ENCODE measurements around the gene LEMD3.

LEMD3 gene

DNA sequence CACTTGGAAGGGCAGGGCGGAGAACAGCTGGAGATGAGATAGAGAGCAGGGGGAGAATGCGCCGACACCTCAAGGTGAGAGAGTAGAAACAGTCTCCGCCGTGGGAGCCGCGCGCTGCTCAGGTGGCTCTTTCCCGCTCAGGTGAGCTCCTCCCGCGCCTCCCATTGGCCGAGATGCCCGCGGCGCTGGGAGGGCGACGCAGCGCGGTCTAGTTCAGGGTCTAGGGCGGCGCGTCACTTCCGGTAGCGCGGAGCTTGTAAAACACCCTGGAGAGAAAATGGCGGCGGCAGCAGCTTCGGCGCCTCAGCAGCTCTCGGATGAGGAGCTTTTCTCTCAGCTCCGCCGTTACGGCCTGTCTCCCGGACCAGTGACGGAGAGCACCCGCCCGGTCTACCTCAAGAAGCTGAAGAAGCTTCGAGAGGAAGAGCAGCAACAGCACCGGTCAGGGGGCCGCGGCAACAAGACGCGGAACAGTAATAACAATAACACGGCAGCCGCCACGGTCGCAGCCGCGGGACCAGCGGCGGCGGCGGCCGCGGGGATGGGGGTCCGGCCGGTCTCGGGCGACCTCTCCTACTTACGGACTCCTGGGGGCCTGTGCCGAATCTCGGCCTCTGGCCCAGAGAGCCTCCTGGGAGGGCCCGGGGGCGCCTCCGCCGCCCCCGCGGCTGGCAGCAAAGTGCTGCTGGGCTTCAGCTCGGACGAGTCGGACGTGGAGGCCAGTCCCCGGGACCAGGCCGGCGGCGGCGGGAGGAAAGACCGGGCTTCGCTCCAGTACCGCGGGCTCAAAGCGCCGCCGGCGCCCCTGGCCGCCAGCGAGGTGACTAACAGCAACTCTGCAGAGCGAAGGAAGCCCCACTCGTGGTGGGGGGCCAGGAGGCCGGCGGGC, at the start of gene LEMD3:
TSS of gene LEMD3 (plus strand) at position 264 of the 889 bp plus-strand sequence. CDS start at position 278, 14 bp downstream.
- DNase-seq: peak; percentile 79 to 91 (median 86)

DNA sequence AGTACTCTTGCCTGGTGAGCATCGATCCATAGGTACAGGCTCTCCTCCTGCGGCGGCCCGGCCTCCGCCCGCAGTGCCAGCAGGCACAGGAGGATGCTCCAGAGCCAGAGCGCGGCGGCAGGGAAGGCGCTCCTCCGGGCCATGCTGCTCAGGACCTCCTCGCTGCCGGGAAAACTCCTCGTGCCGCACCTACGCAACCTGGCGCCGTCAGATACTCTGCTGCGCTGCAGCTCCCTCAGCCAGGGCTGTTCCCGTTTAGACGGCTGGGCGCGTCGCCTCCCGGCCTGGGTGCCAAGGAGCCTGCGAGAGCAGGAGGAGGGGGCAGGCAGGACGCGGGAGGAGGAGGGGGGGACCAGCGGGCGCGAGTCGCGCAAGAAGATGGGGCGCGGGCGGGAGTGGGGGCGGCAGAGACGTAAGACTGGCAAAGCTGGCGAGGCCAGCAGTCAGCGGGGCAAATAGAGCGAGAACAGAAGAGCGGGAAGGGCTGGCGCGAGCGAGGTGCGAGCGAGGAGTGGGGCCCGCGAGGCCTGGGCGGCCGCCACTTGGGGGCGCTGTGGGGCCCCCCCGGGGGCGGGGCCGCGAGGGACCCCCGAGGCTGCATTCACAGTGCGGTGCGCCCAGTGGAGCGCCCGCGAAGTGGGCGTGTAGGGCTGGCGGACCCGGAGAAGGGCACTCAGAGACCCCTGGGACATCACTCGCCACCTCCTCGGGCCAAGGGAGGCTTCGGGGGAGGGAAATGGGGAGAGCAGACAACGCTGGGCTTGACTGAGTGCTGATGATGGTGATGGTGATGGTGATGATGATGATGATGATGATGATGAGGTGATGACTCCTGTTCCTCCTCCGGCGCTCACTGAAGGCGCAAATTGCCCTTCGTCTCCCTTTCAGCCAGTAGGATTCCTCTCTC, 48.1 kb upstream of the LEMD3 start, which contains the start of gene WIF1:
TSS of gene WIF1 (minus strand) at position 257 of the 907 bp plus-strand sequence. CDS start at position 143, 114 bp downstream.
- no peak for DNase-seq

- no peak for DNase-seq
Observed at GRCh38 chr12:65121956-65122469, 47.4 kb upstream of the LEMD3 start.

- no peak for DNase-seq
Observed at GRCh38 chr12:65122703-65123102, 46.7 kb upstream of the LEMD3 start.

DNA sequence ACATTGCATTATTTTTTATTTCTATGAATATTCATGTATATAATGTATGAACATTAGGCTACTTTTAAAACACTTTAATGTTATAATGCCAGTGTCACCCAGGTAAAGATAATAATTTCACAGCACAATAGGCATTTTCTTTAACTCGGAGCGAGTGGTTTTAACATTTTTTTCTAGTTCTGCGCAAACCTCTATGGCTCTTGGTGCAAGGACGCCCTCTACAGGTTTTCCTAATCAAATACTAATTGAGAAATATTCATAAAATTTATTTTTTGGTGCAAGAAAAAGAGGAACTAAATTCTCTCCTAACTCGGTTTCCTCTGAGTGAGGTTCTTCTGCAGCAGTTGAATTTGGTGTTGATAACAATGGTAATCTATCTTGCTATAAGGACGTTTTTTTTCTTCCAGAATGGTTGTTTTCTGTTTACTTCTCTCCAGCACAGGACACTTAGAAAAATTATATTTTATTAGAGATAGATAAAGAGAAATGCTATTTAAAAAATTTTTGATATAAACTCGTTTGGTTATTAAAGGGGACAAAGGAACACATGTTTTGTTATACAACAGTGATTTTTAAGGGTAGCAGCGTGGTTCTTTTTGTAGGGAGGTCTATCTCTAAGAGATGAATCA, 45.8 kb upstream of the LEMD3 start:
- DNase-seq: no peak

GRCh38 chr12:65125247-65125646, 44.1 kb upstream of the LEMD3 start:
- DNase-seq: no peak

- DNase-seq: no peak
Observed at GRCh38 chr12:65125975-65126374, 43.4 kb upstream of the LEMD3 start.

- no peak for DNase-seq
Observed at GRCh38 chr12:65126482-65126881, 42.9 kb upstream of the LEMD3 start.

GRCh38 chr12:65133879-65134278, 35.5 kb upstream of the LEMD3 start:
- no peak for DNase-seq

GRCh38 chr12:65139389-65139788, 30.0 kb upstream of the LEMD3 start:
- no peak for DNase-seq

DNA sequence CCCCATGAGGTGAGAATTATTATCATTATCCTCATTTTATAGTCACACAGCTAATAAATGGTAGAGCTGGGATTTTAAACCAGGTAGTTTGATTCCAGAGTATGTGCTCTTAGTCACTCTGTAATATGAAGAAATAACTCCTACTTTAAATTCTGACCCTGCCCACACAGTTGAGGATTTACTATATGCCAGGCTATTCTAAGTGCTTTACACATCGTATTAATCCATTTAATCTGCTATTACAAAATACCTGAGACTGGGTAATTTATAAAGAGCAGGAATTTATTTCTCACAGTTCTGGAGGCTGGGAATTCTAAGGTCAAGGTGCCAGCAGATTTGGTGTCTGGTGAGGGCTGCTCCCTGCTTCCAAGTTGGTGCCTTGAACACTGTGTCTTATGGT, 28.6 kb upstream of the LEMD3 start:
- no peak for DNase-seq

- DNase-seq: no peak
Observed at GRCh38 chr12:65147312-65147905, 22.0 kb upstream of the LEMD3 start.

- no peak for DNase-seq
Observed at GRCh38 chr12:65152012-65152411, 17.4 kb upstream of the LEMD3 start.

GRCh38 chr12:65152596-65152995, 16.8 kb upstream of the LEMD3 start:
- no peak for DNase-seq

GRCh38 chr12:65155784-65156183, 13.6 kb upstream of the LEMD3 start:
- no peak for DNase-seq

GRCh38 chr12:65156366-65156841, 13.0 kb upstream of the LEMD3 start:
- no peak for DNase-seq

GRCh38 chr12:65157091-65157490, 12.3 kb upstream of the LEMD3 start:
- DNase-seq: no peak

GRCh38 chr12:65162609-65163008, 6.8 kb upstream of the LEMD3 start:
- no peak for DNase-seq

- DNase-seq: no peak
Observed at GRCh38 chr12:65164244-65164643, 5.1 kb upstream of the LEMD3 start.

- no peak for DNase-seq
Observed at GRCh38 chr12:65164774-65165173, 4.6 kb upstream of the LEMD3 start.

GRCh38 chr12:65168681-65169319, 583 bp upstream of the LEMD3 start:
- no peak for DNase-seq
